Measurements from ENCODE around the gene CHTF18.

CHTF18 gene

DNA sequence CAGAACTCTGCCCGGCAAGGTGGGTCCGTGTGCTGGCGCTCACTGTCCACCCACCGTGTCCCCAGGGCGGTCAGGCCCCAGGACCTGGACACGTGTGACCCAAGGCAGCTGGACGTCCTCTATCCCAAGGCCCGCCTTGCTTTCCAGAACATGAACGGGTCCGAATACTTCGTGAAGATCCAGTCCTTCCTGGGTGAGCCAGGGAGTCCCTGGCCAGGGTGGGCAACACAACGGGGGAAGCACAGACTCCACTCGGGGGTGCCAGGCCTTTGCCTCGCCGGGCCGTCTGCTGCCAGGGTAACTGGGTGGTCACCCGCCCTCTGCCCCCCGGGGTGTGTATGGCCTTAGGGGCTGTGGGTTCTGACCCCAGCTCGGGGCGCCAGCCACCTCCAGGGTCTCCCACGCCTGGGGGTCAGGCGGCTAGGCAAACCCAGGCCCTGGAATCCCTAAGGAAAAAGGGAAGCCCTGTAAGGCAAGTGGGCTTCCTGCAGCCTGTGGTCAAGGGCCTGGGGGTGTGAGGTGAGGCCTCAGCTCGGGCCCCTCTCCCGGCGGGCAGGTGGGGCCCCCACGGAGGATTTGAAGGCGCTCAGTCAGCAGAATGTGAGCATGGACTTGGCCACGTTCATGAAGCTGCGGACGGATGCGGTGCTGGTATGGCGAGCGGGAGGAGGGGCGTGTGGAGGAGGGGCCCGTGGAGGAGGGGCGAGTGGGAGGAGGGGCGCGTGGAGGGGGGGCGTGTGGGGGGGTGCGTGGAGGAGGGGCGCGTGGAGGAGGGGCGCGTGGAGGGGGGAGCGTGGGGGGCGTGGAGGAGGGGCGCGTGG lies 21.4 kb upstream of the CHTF18 start:
- 87 to 88% methylated on average over 31 to 32 of the region's 48 CpGs for WGBS, 2 experiments
- H3K27ac ChIP-seq (ENCODE audit: insufficient read depth, low read depth, low read length, poor library complexity, severe bottlenecking), result no peak overlapping the region
- H3K9me3 ChIP-seq (ENCODE audit: control insufficient read depth, low read length), result no peaks in the 10 kb centered on the region
- H3K27me3 ChIP-seq (ENCODE audit: control insufficient read depth, insufficient read depth, low read length, poor library complexity, severe bottlenecking), result no peaks in the 10 kb centered on the region
- H3K4me3 ChIP-seq (ENCODE audit: insufficient read depth, low read depth, low read length), result no peak overlapping the region
- H3K36me3 ChIP-seq (ENCODE audit: control insufficient read depth, insufficient read depth, low read length), result no peaks in the 10 kb centered on the region
- H3K4me1 ChIP-seq (ENCODE audit: control insufficient read depth, insufficient read depth, low read length), result peaks cover under 1% of the 10 kb centered on the region

GRCh38 chr16:767743-768235 lies 20.6 kb upstream of the CHTF18 start:
- Histone ChIP-seq H3K4me1 (ENCODE audit: control insufficient read depth, insufficient read depth, low read length) (no peaks in the 10 kb centered on the region), H3K4me3 (ENCODE audit: insufficient read depth, low read depth, low read length) (no peak overlapping the region), H3K9me3 (ENCODE audit: control insufficient read depth, low read length) (no peaks in the 10 kb centered on the region), H3K27me3 (ENCODE audit: control insufficient read depth, insufficient read depth, low read length, poor library complexity, severe bottlenecking) (no peaks in the 10 kb centered on the region), H3K36me3 (ENCODE audit: control insufficient read depth, insufficient read depth, low read length) (no peaks in the 10 kb centered on the region), H3K27ac (ENCODE audit: insufficient read depth, low read depth, low read length, poor library complexity, severe bottlenecking) (no peak overlapping the region)
- WGBS, 2 experiments, result 80 to 90% methylated on average over 10 to 18 of the region's 38 CpGs

GRCh38 chr16:768428-768827 lies 20.0 kb upstream of the CHTF18 start:
- no peak overlapping the region for H3K27ac ChIP-seq (ENCODE audit: insufficient read depth, low read depth, low read length, poor library complexity, severe bottlenecking)
- H3K27me3 ChIP-seq (ENCODE audit: control insufficient read depth, insufficient read depth, low read length, poor library complexity, severe bottlenecking), result no peaks in the 10 kb centered on the region
- WGBS, 2 experiments, result 91 to 94% methylated on average over 21 of the region's 21 CpGs
- no peak overlapping the region for H3K4me3 ChIP-seq (ENCODE audit: insufficient read depth, low read depth, low read length)
- H3K36me3 ChIP-seq (ENCODE audit: control insufficient read depth, insufficient read depth, low read length), result no peaks in the 10 kb centered on the region
- H3K9me3 ChIP-seq (ENCODE audit: control insufficient read depth, low read length), result no peaks in the 10 kb centered on the region
- no peaks in the 10 kb centered on the region for H3K4me1 ChIP-seq (ENCODE audit: control insufficient read depth, insufficient read depth, low read length)

GRCh38 chr16:769184-769784 lies 19.1 kb upstream of the CHTF18 start:
- no peaks in the 10 kb centered on the region for H3K9me3 ChIP-seq (ENCODE audit: control insufficient read depth, low read length)
- no peaks in the 10 kb centered on the region for H3K27me3 ChIP-seq (ENCODE audit: control insufficient read depth, insufficient read depth, low read length, poor library complexity, severe bottlenecking)
- no peaks in the 10 kb centered on the region for H3K36me3 ChIP-seq (ENCODE audit: control insufficient read depth, insufficient read depth, low read length)
- no peak overlapping the region for H3K27ac ChIP-seq (ENCODE audit: insufficient read depth, low read depth, low read length, poor library complexity, severe bottlenecking)
- H3K4me1 ChIP-seq (ENCODE audit: control insufficient read depth, insufficient read depth, low read length), result no peaks in the 10 kb centered on the region
- 92 to 93% methylated on average over 18 to 20 of the region's 20 CpGs for WGBS, 2 experiments
- no peak overlapping the region for H3K4me3 ChIP-seq (ENCODE audit: insufficient read depth, low read depth, low read length)

GRCh38 chr16:769934-770333 lies 18.5 kb upstream of the CHTF18 start:
- H3K36me3 ChIP-seq (ENCODE audit: control insufficient read depth, insufficient read depth, low read length), result no peaks in the 10 kb centered on the region
- H3K27me3 ChIP-seq (ENCODE audit: control insufficient read depth, insufficient read depth, low read length, poor library complexity, severe bottlenecking), result no peaks in the 10 kb centered on the region

GRCh38 chr16:770411-770810 lies 18.0 kb upstream of the CHTF18 start:
- H3K4me3 ChIP-seq (ENCODE audit: insufficient read depth, low read depth, low read length), result no peak overlapping the region
- 98 to 100% methylated on average over 1 to 9 of the region's 13 CpGs for WGBS, 2 experiments
- no peaks in the 10 kb centered on the region for H3K36me3 ChIP-seq (ENCODE audit: control insufficient read depth, insufficient read depth, low read length)
- no peaks in the 10 kb centered on the region for H3K27me3 ChIP-seq (ENCODE audit: control insufficient read depth, insufficient read depth, low read length, poor library complexity, severe bottlenecking)
- no peak overlapping the region for H3K27ac ChIP-seq (ENCODE audit: insufficient read depth, low read depth, low read length, poor library complexity, severe bottlenecking)
- H3K9me3 ChIP-seq (ENCODE audit: control insufficient read depth, low read length), result no peaks in the 10 kb centered on the region
- no peaks in the 10 kb centered on the region for H3K4me1 ChIP-seq (ENCODE audit: control insufficient read depth, insufficient read depth, low read length)

More at GRCh38 chr16:769934-770333, 18.5 kb upstream of the CHTF18 start:
- 90 to 92% methylated on average over 19 of the region's 19 CpGs for WGBS, 2 experiments
- H3K9me3 ChIP-seq (ENCODE audit: control insufficient read depth, low read length), result no peaks in the 10 kb centered on the region
- no peaks in the 10 kb centered on the region for H3K4me1 ChIP-seq (ENCODE audit: control insufficient read depth, insufficient read depth, low read length)
- H3K27ac ChIP-seq (ENCODE audit: insufficient read depth, low read depth, low read length, poor library complexity, severe bottlenecking), result no peak overlapping the region
- no peak overlapping the region for H3K4me3 ChIP-seq (ENCODE audit: insufficient read depth, low read depth, low read length)

DNA sequence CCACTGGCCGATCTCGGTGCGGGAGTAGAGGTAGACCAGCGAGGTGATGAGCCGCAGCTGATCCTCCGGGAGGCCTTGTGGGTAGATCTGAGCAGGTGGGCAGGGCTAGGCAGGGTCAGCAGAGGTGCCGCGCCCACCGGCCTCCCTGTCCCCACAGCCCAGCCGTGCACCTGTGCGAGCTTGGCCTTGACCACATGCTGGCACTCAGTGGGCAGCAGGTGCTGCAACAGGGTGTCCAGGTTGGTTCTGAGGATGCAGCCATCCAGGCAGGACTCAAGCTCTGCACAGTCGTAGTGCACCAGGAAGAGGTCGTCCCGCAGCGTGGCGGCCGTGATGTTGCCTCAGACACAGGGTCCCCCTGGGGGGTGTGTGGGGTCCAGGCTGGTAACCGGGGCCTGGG lies 15.5 kb upstream of the CHTF18 start:
- 93 to 94% methylated on average over 18 of the region's 18 CpGs for WGBS, 2 experiments
- Histone ChIP-seq H3K4me1 (ENCODE audit: control insufficient read depth, insufficient read depth, low read length) (no peaks in the 10 kb centered on the region), H3K27me3 (ENCODE audit: control insufficient read depth, insufficient read depth, low read length, poor library complexity, severe bottlenecking) (no peaks in the 10 kb centered on the region), H3K4me3 (ENCODE audit: insufficient read depth, low read depth, low read length) (no peak overlapping the region), H3K27ac (ENCODE audit: insufficient read depth, low read depth, low read length, poor library complexity, severe bottlenecking) (no peak overlapping the region), H3K36me3 (ENCODE audit: control insufficient read depth, insufficient read depth, low read length) (no peaks in the 10 kb centered on the region), H3K9me3 (ENCODE audit: control insufficient read depth, low read length) (no peaks in the 10 kb centered on the region)

GRCh38 chr16:774086-775001 lies 14.1 kb upstream of the CHTF18 start:
- H3K27me3 ChIP-seq (ENCODE audit: control insufficient read depth, insufficient read depth, low read length, poor library complexity, severe bottlenecking), result peaks cover 6% of the 10 kb centered on the region
- 92 to 93% methylated on average over 46 of the region's 46 CpGs for WGBS, 2 experiments
- no peaks in the 10 kb centered on the region for H3K4me1 ChIP-seq (ENCODE audit: control insufficient read depth, insufficient read depth, low read length)
- no peaks in the 10 kb centered on the region for H3K9me3 ChIP-seq (ENCODE audit: control insufficient read depth, low read length)
- H3K4me3 ChIP-seq (ENCODE audit: insufficient read depth, low read depth, low read length), result no peak overlapping the region
- H3K36me3 ChIP-seq (ENCODE audit: control insufficient read depth, insufficient read depth, low read length), result no peaks in the 10 kb centered on the region
- no peak overlapping the region for H3K27ac ChIP-seq (ENCODE audit: insufficient read depth, low read depth, low read length, poor library complexity, severe bottlenecking)

- Histone ChIP-seq H3K27ac (ENCODE audit: insufficient read depth, low read depth, low read length, poor library complexity, severe bottlenecking) (no peak overlapping the region), H3K36me3 (ENCODE audit: control insufficient read depth, insufficient read depth, low read length) (no peaks in the 10 kb centered on the region), H3K9me3 (ENCODE audit: control insufficient read depth, low read length) (no peaks in the 10 kb centered on the region), H3K4me1 (ENCODE audit: control insufficient read depth, insufficient read depth, low read length) (no peaks in the 10 kb centered on the region), H3K27me3 (ENCODE audit: control insufficient read depth, insufficient read depth, low read length, poor library complexity, severe bottlenecking) (peaks cover 7% of the 10 kb centered on the region), H3K4me3 (ENCODE audit: insufficient read depth, low read depth, low read length) (no peak overlapping the region)
- WGBS, 2 experiments, result 91% methylated on average over 36 of the region's 36 CpGs
Observed at GRCh38 chr16:775236-775796, 13.1 kb upstream of the CHTF18 start.
